Body of pancreas (tissue), 4 donors: ENCODE data around the gene KRT34.

ENCODE experiments used
- CTCF ChIP-seq, 7 experiments: fragments of 450-650 bp in 4 of 7; fragments of 200-600 bp in 3 of 7; sonication (generic) in 3 of 7; IDR thresholded peaks; one replicate each; pipeline ENCODE4 v1.5.1; 2016 to 2019; ENCODE audit warnings: antibody characterized with exemption in 7 of 7
- POLR2A ChIP-seq, 3 donors: fragments of 450-650 bp; IDR thresholded peaks; one replicate each; pipeline ENCODE4 v1.6.1; 2016; ENCODE audit warnings: antibody characterized with exemption in 3 of 3, mild to moderate bottlenecking in 2 of 3

- no peak for TF ChIP-seq CTCF (IDR thresholded peaks at IDR 0.05)
- TF ChIP-seq POLR2A (IDR thresholded peaks at IDR 0.05), result no peak
These were observed 12.4 kb downstream of the KRT34 start, which contains the start of gene KRT33B for GRCh38 chr17:41369713-41370112.
